A204.1 (cell line): Measurements from ENCODE around the gene UBE2QL1.

ENCODE experiments used
- FAIRE-seq: peaks from 2 replicates; lab custom pipeline; 2012; peaks lifted over from hg19 to GRCh38; lab: Jason Lieb, UNC

Gene UBE2QL1

GRCh38 chr5:6540111-6540827, 91.6 kb downstream of the UBE2QL1 start:
- FAIRE-seq = no peak

- FAIRE-seq = no peak
These were observed 92.8 kb downstream of the UBE2QL1 start for GRCh38 chr5:6541256-6542013.

GRCh38 chr5:6542421-6543345, 94.0 kb downstream of the UBE2QL1 start:
- no peak for FAIRE-seq

GRCh38 chr5:6543346-6543730, 94.7 kb downstream of the UBE2QL1 start:
- FAIRE-seq = no peak

- no peak for FAIRE-seq
These were observed 95.3 kb downstream of the UBE2QL1 start for GRCh38 chr5:6543830-6544560.
